OCI-LY7 (cell line): ENCODE measurements around the gene ARHGEF25. TPM values are rescaled to one million over a fixed set of nuclear protein-coding genes. Genes with fewer than 3 reads are reported as not detected.

Experiments used
- BruUV-seq: library from RNA; stranded (reverse); fragments of 400-500 nt; replicated peaks from 2 replicates; lab custom pipeline; 2021; lab: Mats Ljungman, UMichigan
- CTCF ChIA-PET: fragments of 300-600 bp; sonication (Branson Sonifier 250); formaldehyde crosslinking; loops from one replicate; lab custom pipeline; 2022; ENCODE audit warnings: antibody characterized with exemption; ENCODE audit not compliant: unreplicated experiment; lab: Charles Lee
- POLR2A ChIA-PET: fragments of 300-600 bp; sonication (Branson Sonifier 250); formaldehyde crosslinking; loops from one replicate; lab custom pipeline; 2022; ENCODE audit warnings: antibody characterized with exemption; lab: Charles Lee
- DNase-seq: peaks from one replicate; pipeline ENCODE4 v3.0.0-alpha.2; 2015; ENCODE audit warnings: low spot score
- H2AFZ ChIP-seq: fragments of 200-600 bp; sonication (generic), shearing (Covaris generic); 2 replicates; pipeline ENCODE4 v1.6.1; 2014; ENCODE audit warnings: mild to moderate bottlenecking, antibody characterized with exemption, low read length, moderate library complexity
- H3K27ac ChIP-seq: fragments of 200-600 bp; sonication (generic); 2 replicates; pipeline ENCODE4 v1.5.1; 2014; ENCODE audit warnings: mixed run types, low read depth, mild to moderate bottlenecking, moderate library complexity, low read length, inconsistent platforms; ENCODE audit not compliant: poor library complexity, severe bottlenecking
- H3K36me3 ChIP-seq: fragments of 200-600 bp; sonication (generic); 2 replicates; pipeline ENCODE4 v1.6.1; 2014; ENCODE audit warnings: mild to moderate bottlenecking, antibody characterized with exemption, low read length, moderate library complexity, mixed read lengths; ENCODE audit not compliant: insufficient read depth
- H3K4me1 ChIP-seq: fragments of 200-600 bp; sonication (generic); 2 replicates; pipeline ENCODE4 v1.5.1; 2014; ENCODE audit warnings: mild to moderate bottlenecking, low read length; ENCODE audit not compliant: insufficient read depth, poor library complexity, severe bottlenecking
- H3K4me2 ChIP-seq: fragments of 200-600 bp; sonication (generic); 2 replicates; pipeline ENCODE4 v1.6.1; 2014; ENCODE audit warnings: mild to moderate bottlenecking, low read length
- H3K4me3 ChIP-seq: fragments of 200-600 bp; sonication (generic); 2 replicates; pipeline ENCODE4 v1.5.1; 2014; ENCODE audit warnings: mild to moderate bottlenecking, low read depth, low read length; ENCODE audit not compliant: poor library complexity, severe bottlenecking
- H3K79me2 ChIP-seq: fragments of 200-600 bp; sonication (generic); 2 replicates; pipeline ENCODE4 v1.6.1; 2016; ENCODE audit warnings: low read depth, mild to moderate bottlenecking, low read length, moderate library complexity, mixed read lengths; ENCODE audit not compliant: insufficient read depth
- H3K9me2 ChIP-seq: fragments of 200-600 bp; sonication (generic); 2 replicates; pipeline ENCODE4 v1.6.1; 2016; ENCODE audit warnings: mild to moderate bottlenecking, low read length, mixed read lengths; ENCODE audit not compliant: insufficient read depth
- H3K9me3 ChIP-seq: fragments of 200-600 bp; sonication (generic); 2 replicates; pipeline ENCODE4 v1.6.1; 2014; ENCODE audit warnings: mild to moderate bottlenecking, mixed run types, low read length, mixed read lengths
- H4K20me1 ChIP-seq: fragments of 200-600 bp; sonication (generic); 2 replicates; pipeline ENCODE4 v1.6.1; 2014; ENCODE audit warnings: mild to moderate bottlenecking, antibody characterized with exemption, low read length, moderate library complexity, mixed read lengths; ENCODE audit not compliant: insufficient read depth
- EZH2phosphoT487 ChIP-seq: fragments of 200-600 bp; sonication (generic); IDR thresholded peaks from 2 replicates; pipeline ENCODE4 v1.6.1; 2018; ENCODE audit warnings: low read depth, borderline replicate concordance, mild to moderate bottlenecking, mixed run types, antibody characterized with exemption, low read length, moderate library complexity, mixed read lengths
- intact Hi-C: fragments of 100-400 bp; cut with micrococcal nuclease; formaldehyde crosslinking; loops from one replicate; pipeline ENCODE4 v1.10.0; 2022; ENCODE audit not compliant: unreplicated experiment
- total RNA-seq, 2 experiments: library from RNA; depleted of rRNA in 1 of 2; stranded (reverse); fragments of >200 nt in 1 of 2; shearing (Covaris generic) in 1 of 2; gene quantifications; 2 replicates each; pipeline ENCODE4 v1.2.3, GENCODE V29; 2014 to 2022
- TF ChIP-seq, protein P1 (sequence below): fragments of 200-600 bp; sonication (generic); conservative IDR thresholded peaks from 2 replicates; pipeline ENCODE4 v1.5.1; 2014; ENCODE audit warnings: mild to moderate bottlenecking, antibody characterized with exemption, low read length, moderate library complexity, mixed read lengths

The ARHGEF25 gene
- total RNA-seq, 2 experiments from 2014 or later: not detected

DNA sequence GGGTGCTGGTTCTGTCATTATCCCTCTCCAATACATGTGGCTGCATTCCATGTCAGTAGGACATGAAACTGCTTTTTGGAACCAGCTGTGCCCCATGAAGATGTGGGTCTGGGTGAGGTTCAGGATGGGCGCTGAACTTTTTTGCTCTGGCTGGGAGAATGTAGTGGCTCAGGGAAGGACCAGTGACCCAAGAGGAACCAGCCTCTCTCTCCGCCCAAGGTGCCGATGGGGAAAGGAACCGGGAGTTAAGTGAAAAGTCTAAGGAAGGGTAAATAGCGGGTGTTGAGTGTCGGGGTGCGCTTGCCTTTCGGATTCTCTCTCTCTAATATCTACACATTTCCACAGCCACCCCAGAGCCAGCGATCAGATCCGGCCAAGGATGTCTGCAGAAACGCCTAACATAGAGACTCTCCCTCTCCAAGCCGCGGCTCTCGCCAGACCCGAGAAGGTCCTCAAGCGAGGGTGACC lies 7.8 kb downstream of the ARHGEF25 start:
- Histone ChIP-seq H3K4me1 (peaks cover 11% of the 10 kb centered on the region), H3K4me2 (no peak overlapping the region), H3K27ac (no peak overlapping the region), H3K79me2 (no peaks in the 10 kb centered on the region), H3K4me3 (no peak overlapping the region), H3K9me2 (no peaks in the 10 kb centered on the region), H2AFZ (no peak overlapping the region), H3K9me3 (no peaks in the 10 kb centered on the region), H3K36me3 (no peaks in the 10 kb centered on the region), H4K20me1 (no peaks in the 10 kb centered on the region)
- no peak for TF ChIP-seq EZH2phosphoT487
- TF ChIP-seq, protein P1, sequence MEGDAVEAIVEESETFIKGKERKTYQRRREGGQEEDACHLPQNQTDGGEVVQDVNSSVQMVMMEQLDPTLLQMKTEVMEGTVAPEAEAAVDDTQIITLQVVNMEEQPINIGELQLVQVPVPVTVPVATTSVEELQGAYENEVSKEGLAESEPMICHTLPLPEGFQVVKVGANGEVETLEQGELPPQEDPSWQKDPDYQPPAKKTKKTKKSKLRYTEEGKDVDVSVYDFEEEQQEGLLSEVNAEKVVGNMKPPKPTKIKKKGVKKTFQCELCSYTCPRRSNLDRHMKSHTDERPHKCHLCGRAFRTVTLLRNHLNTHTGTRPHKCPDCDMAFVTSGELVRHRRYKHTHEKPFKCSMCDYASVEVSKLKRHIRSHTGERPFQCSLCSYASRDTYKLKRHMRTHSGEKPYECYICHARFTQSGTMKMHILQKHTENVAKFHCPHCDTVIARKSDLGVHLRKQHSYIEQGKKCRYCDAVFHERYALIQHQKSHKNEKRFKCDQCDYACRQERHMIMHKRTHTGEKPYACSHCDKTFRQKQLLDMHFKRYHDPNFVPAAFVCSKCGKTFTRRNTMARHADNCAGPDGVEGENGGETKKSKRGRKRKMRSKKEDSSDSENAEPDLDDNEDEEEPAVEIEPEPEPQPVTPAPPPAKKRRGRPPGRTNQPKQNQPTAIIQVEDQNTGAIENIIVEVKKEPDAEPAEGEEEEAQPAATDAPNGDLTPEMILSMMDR: no peak
- intact Hi-C loops: no loop called here
- BruUV-seq: no TSS peak
- DNase-seq: no peak
- ChIA-PET POLR2A (no interaction called here), CTCF (no interaction called here)

DNA sequence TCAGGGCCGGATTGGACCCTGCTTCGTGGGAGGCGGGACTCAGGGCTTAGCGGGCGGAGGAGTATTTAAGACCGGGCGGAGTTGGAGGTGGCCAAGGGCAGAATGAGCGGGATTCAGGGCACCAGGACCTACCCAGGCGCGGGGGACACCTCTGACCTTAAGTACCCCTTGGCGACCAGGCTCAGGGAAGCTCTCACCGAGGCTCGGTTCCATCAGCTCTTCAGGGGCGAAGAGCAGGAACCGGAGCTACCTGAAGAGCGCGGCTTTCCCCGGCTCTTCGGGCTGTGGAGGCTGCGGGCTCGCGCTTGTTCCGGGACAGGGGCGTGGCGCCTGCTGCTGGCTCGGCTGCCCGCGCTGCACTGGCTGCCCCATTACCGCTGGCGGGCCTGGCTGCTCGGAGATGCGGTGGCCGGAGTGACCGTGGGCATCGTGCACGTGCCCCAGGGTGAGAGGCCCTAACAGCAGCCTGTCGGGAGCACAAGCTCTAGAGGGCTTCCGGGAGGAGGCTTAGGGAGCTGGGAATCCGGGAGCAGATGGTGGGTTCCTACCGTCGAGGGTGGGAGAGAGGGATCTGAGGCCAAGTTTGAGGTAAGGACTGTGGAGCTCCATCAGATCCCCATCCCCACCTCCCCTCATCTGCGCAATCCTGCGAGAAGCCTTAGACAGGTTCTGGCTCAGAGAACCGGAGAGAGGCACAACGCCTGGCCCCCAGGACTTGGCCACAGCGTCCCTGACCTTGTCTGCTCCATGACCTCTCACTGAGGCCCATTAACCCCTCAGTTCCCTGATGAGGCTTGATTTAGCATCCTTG lies 8.4 kb downstream of the ARHGEF25 start:
- Histone ChIP-seq H3K4me3 (no peak overlapping the region), H3K9me2 (no peaks in the 10 kb centered on the region), H3K4me2 (no peak overlapping the region), H3K36me3 (no peaks in the 10 kb centered on the region), H3K79me2 (no peaks in the 10 kb centered on the region), H3K9me3 (no peaks in the 10 kb centered on the region), H3K4me1 (peaks cover 4% of the 10 kb centered on the region), H3K27ac (no peak overlapping the region), H2AFZ (no peak overlapping the region), H4K20me1 (no peaks in the 10 kb centered on the region)
- ChIA-PET CTCF (no interaction called here), POLR2A (no interaction called here)
- no TSS peak for BruUV-seq
- intact Hi-C loops: no loop called here
- no peak for DNase-seq
- TF ChIP-seq, protein P1: no peak
- no peak for TF ChIP-seq EZH2phosphoT487
